ENCODE results near the gene TRPT1.
A peak's percentile ranks its signal among the peaks of the same experiment; 100 is the strongest.

Gene TRPT1

GRCh38 chr11:64249038-64249437 is 23.1 kb upstream of the TRPT1 start:
- no peaks in the 10 kb centered on the region for H3K36me3 ChIP-seq (ENCODE audit: insufficient read depth)
- H3K27ac ChIP-seq, result no peak overlapping the region
- H3K4me3 ChIP-seq (IDR thresholded peaks at IDR 0.05; ENCODE audit: insufficient read depth, low read depth, low read length), result no peak overlapping the region
- H3K4me2 ChIP-seq, result no peak overlapping the region
- peaks cover 17% of the 10 kb centered on the region for H3K4me1 ChIP-seq (ENCODE audit: low read depth, poor library complexity, severe bottlenecking)
- no peak for TF ChIP-seq CTCF (conservative IDR thresholded peaks at IDR 0.05; ENCODE audit: low read depth, low read length)
- H4K20me1 ChIP-seq (ENCODE audit: insufficient read depth), result no peaks in the 10 kb centered on the region
- peaks cover 16% of the 10 kb centered on the region for H3K79me2 ChIP-seq (ENCODE audit: insufficient read depth, low read depth)
- no peak overlapping the region for H3K9ac ChIP-seq
- H3K27me3 ChIP-seq (ENCODE audit: insufficient read depth, low read depth), result no peaks in the 10 kb centered on the region
- no peak overlapping the region for H2AFZ ChIP-seq (ENCODE audit: low read depth)

- Histone ChIP-seq H3K4me1 (ENCODE audit: low read depth, poor library complexity, severe bottlenecking) (peaks cover 17% of the 10 kb centered on the region), H3K4me2 (no peak overlapping the region), H3K4me3 (IDR thresholded peaks at IDR 0.05; ENCODE audit: insufficient read depth, low read depth, low read length) (no peak overlapping the region)
These were observed 22.6 kb upstream of the TRPT1 start for GRCh38 chr11:64248578-64248977.

GRCh38 chr11:64247729-64248531 is 21.9 kb upstream of the TRPT1 start:
- H3K79me2 ChIP-seq (ENCODE audit: insufficient read depth, low read depth), result peaks cover 21% of the 10 kb centered on the region

More at GRCh38 chr11:64248578-64248977, 22.6 kb upstream of the TRPT1 start:
- H3K9ac ChIP-seq, result no peak overlapping the region
- no peaks in the 10 kb centered on the region for H3K27me3 ChIP-seq (ENCODE audit: insufficient read depth, low read depth)
- TF ChIP-seq CTCF (conservative IDR thresholded peaks at IDR 0.05; ENCODE audit: low read depth, low read length), result no peak
- H3K36me3 ChIP-seq (ENCODE audit: insufficient read depth), result peaks cover 3% of the 10 kb centered on the region; the same call in 1 of the 2 replicates
- no peaks in the 10 kb centered on the region for H4K20me1 ChIP-seq (ENCODE audit: insufficient read depth)
- no peak overlapping the region for H3K27ac ChIP-seq
- H3K79me2 ChIP-seq (ENCODE audit: insufficient read depth, low read depth), result peaks cover 19% of the 10 kb centered on the region
- H2AFZ ChIP-seq (ENCODE audit: low read depth), result no peak overlapping the region

More at GRCh38 chr11:64247729-64248531, 21.9 kb upstream of the TRPT1 start:
- Histone ChIP-seq H3K4me2 (peak overlapping the region; percentile 100; the same call in 1 of the 2 replicates), H4K20me1 (ENCODE audit: insufficient read depth) (no peaks in the 10 kb centered on the region), H2AFZ (ENCODE audit: low read depth) (peak overlapping the region; percentile 83), H3K27me3 (ENCODE audit: insufficient read depth, low read depth) (no peaks in the 10 kb centered on the region), H3K9ac (no peak overlapping the region), H3K4me3 (IDR thresholded peaks at IDR 0.05; ENCODE audit: insufficient read depth, low read depth, low read length) (no peak overlapping the region), H3K36me3 (ENCODE audit: insufficient read depth) (peaks cover 4% of the 10 kb centered on the region; the same call in 1 of the 2 replicates), H3K4me1 (ENCODE audit: low read depth, poor library complexity, severe bottlenecking) (peaks cover 20% of the 10 kb centered on the region), H3K27ac (no peak overlapping the region)
- TF ChIP-seq CTCF (conservative IDR thresholded peaks at IDR 0.05; ENCODE audit: low read depth, low read length), result no peak
